Left lobe of liver (tissue), 2 donors: Measurements from ENCODE around the gene SYMPK. TPM values are rescaled to one million over a fixed set of nuclear protein-coding genes. Genes with fewer than 3 reads are reported as not detected.
"Not testable (repeated sequence)": the region's sequence is repeated elsewhere in the genome, so short reads cannot be mapped to it uniquely, and the experiment has no call there.

Experiments
- ATAC-seq: fragments of 200-7000 bp; cut with Tn5 transposase; one replicate; pipeline ENCODE4 v1.9.1; 2020; ENCODE audit warnings: mild to moderate bottlenecking, moderate library complexity
- DNase-seq: peaks from one replicate; pipeline ENCODE4 v3.0.0-alpha.2; 2020; ENCODE audit warnings: low spot score
- total RNA-seq: library from RNA; stranded (reverse); gene quantifications from one replicate; pipeline ENCODE4 v1.2.1, GENCODE V29; 2021
- donor health status: DM: no; HTN: no; CAD: no; lungs with moderate emphysema.
- donor health status: DM: no; HTN: yes; CAD: no.

SYMPK gene
- 45.9 TPM for total RNA-seq

- ATAC-seq: peak; percentile 85
Observed at GRCh38 chr19:45862564-45863334, at the start of gene SYMPK. Gene SYMPK, minus strand, starts transcription at chr19:45863147. Its CDS starts 8,652 bp downstream, at chr19:45854495.

GRCh38 chr19:45911291-45911690 lies 48.3 kb upstream of the SYMPK start:
- DNase-seq (no peak), ATAC-seq (peak; percentile 15)

More at GRCh38 chr19:45862564-45863334, at the start of gene SYMPK:
- DNase-seq: peak; percentile 99

GRCh38 chr19:45908956-45909355 lies 46.0 kb upstream of the SYMPK start:
- ATAC-seq: no peak

GRCh38 chr19:45906221-45906620 lies 43.3 kb upstream of the SYMPK start:
- DNase-seq (no peak), ATAC-seq (no peak)

More at GRCh38 chr19:45908956-45909355, 46.0 kb upstream of the SYMPK start:
- no peak for DNase-seq

DNA sequence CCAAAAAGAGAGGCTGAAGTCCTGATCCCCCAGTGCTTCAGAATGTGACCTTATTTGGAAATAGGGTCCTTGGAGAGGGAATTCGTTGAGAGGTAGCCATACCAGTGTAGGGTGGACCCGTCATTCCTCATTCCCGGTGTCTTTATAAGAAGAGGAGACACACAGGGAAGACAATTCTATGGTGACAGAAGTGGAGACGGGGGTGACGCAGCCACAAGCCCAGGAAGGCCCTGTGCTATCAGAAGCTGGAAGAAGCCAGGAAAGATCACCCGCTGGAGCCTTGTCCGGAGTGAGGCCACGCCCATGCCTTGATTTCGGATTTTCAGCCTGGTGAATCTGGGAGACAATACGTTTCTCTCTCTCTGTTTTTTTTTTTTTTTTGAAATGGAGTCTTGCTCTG lies 42.1 kb upstream of the SYMPK start:
- ATAC-seq: no peak
- DNase-seq: no peak

DNA sequence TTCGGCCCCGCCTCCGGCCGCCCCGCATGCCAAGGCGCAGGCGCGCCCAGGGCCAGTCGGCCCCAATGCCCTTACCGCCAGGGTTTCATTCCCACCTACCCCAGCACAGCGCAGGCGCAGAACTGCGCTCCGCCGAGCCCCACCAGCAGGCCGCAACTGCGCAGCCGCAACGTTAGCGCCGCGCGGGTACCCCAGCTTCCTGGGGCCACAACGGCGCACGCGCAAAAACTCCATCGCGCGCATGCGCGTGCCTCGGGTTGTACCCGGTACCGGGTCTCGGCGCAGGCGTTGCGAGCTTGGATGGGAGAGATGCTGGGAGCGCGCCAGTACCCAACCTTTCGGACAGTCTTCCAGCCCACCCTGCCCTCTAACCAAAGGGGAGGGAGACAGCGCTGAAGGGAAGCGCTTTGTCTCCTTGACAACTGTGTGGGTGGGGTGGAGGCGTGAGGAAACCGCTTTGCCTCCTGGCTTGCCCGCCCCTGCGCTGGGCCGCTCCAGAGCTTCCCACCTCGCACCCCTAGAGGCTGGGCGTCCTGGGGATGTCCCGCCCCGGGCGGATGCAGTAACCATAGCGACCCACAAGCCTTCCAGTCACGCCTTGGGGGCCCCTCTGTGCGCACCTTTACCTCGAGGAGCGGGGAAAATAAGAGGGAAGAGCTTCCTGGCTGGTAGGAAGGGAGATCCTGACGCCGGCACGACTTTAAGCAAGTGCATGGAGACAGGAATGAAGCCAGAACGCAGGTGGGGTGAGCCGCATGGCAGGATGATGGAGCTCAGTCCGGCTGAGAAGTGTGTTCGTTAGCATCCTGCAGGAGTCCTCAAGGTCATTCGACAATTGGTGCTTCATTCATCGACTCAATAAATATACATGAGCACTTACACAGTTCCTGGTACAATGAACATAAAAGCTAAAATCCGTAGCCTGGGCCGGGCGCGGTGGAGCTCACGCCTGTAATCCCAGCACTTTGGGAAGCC lies 40.0 kb upstream of the SYMPK start:
- DNase-seq: peak; percentile 100
- ATAC-seq: peak; percentile 93

DNA sequence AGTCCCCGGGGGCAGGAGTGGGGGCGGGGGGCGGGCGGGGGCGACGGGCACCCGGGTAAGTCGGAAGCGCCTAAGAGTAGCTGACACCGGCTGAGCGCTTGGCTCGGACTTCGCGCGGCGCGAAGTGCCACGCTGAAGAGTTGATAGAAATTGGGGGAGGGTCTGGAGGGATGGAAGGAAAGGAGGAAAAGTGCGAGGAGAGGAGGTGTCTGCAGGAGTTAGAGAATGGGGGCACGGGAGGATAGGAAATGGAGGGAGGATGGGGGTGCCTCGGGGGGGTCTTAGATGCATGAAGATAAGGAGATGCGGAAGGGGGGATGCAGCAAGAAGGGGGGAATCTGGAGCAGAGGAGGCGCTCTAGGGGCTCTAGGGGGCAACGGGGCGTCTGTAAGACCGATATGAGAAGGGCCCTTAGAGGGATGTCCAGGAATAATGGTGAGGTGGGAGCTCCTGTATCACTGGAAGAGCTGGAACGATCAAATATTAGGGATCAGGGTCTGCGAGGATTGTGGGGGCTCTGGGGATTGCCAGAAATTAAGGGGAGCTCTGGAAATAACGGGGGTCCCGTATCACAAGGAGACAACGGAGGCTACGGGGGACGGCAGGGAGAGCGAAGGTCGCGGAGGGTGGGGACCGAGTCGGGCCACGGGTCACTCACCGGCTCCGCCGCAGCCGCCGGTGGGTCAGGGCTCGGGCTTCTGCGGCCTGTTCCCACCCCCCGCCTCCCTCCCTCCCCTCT lies 39.1 kb upstream of the SYMPK start, which contains the start of gene MYPOP:
Gene MYPOP (minus strand): TSS at position 702 of the 739 bp plus-strand sequence. CDS start 840 bp downstream, outside the sequence.
- ATAC-seq (no peak), DNase-seq (no peak)

- ATAC-seq: no peak
- peak; percentile 52 for DNase-seq
Observed at GRCh38 chr19:45901432-45901911, 38.5 kb upstream of the SYMPK start.

- no peak for ATAC-seq
- DNase-seq: no peak
Observed at GRCh38 chr19:45900738-45901431, 37.9 kb upstream of the SYMPK start.

DNA sequence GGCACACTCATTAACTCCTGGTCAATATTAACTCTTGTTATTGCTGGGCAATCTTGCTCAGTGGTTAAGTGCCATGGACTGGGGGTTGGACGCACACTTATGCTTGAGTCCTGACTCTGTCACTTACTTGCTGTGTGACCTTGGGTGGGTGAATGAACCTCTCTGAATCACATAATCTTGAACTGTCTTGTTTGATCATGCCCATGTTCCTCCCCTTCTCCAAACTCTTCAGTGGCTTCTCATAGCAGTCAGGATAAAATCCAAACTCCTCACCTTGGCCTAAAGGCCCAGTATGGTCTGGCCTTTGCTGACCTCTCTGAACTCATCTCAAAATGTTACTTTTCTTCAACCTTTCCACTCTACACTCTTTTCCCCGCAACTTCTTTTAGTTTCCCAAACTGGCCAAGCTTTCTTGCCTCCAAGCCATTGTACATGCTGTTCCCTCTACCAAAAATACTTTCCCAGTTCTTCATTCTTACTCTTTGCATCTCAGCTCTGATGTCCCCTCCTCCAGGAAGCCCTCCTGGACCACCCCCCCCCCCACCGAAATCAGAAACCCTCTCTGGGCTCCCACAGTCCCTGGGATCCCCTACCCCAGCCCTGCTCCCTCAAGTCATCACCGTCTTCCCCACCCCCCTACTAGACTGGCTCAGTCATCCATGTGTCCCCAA lies 37.1 kb upstream of the SYMPK start:
- ATAC-seq: no peak
- DNase-seq: no peak

GRCh38 chr19:45899253-45899652 lies 36.3 kb upstream of the SYMPK start:
- ATAC-seq (no peak), DNase-seq (no peak)

GRCh38 chr19:45897261-45897812 lies 34.4 kb upstream of the SYMPK start:
- no peak for DNase-seq
- ATAC-seq: no peak

DNA sequence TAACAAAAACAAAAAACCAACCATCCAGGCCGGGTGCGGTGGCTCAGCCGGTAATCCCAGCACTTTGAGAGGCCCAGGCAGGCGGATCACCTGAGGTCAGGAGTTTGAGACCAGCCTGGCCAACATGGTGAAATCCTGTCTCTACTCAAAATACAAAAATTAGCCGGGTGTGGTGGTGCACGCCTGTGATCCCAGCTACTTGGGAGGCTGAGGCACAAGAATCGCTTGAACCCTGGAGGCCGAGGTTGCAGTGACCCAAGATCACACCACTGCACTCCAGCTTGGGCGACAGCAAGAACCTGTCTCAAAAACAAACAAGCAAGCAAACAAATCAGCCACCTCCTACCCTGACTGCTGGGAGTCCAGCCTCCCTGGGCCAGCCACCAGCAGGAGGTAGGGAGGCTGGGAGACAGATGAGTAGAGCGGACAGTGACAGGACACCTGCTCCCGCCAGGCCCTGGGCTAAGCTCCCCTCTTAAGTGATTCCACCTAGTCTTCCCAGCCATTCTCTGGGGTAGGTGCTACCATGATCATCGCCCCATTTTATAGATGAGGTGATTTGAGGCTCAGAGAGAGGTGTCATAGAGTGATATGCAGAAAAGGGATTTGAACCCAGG lies 33.1 kb upstream of the SYMPK start:
- not testable (repeated sequence) for ATAC-seq, DNase-seq

DNA sequence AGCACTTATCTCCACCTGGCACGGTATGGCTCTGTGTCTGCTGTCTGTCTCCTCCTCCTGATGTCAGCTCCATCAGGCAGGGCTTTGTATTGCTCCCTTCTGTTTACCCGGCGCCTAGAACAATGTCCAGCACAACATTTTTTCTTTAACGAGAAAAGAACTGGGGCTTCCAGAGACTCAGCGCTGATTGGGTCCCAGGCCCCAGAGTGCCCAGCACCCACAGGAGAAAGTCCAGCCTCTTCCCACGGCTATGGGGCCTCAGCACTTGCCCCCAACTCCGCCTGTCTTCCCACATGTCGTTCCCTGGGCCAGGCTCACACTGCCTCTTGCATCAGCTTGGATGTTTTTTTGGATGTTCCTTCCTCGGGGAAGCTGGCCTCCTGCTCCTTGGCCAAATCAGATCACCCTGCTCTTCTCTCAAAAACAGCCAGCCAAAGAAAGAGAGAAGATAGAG lies 32.6 kb upstream of the SYMPK start:
- DNase-seq: no peak
- no peak for ATAC-seq

- no peak for DNase-seq
- ATAC-seq: no peak
Observed at GRCh38 chr19:45890877-45891276, 27.9 kb upstream of the SYMPK start.

DNA sequence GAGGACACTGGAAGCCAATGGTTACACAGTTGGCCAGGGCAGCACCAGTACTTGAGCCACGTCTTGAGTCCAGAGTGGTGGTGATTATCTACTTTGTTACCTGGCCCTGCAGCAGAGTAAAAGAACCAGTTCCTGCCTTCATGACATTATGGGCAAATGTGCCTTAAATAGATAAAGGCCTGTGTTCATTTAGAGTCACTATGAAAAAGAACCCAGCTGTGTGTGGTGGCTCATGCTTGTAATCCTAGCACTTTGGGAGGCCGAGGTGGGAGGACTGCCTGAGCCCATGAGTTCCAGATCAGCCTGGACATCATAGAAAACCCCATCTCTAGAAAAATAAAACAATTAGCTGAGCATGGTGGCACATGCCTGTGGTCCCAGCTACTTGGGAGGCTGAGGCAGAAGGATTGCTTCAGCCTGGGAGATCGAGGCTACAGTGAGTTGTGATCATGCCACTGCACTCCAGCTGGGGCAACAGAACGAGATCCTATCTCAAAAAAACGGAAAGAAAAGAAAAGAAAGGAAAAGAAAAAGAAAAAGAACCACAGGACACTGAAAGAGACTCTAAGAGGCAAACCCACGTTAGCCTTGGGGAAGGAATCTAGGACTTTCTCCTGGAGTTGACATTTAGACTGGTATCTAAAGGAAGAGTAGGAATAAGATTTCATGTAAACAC lies 26.4 kb upstream of the SYMPK start:
- DNase-seq (no peak), ATAC-seq (no peak)

DNA sequence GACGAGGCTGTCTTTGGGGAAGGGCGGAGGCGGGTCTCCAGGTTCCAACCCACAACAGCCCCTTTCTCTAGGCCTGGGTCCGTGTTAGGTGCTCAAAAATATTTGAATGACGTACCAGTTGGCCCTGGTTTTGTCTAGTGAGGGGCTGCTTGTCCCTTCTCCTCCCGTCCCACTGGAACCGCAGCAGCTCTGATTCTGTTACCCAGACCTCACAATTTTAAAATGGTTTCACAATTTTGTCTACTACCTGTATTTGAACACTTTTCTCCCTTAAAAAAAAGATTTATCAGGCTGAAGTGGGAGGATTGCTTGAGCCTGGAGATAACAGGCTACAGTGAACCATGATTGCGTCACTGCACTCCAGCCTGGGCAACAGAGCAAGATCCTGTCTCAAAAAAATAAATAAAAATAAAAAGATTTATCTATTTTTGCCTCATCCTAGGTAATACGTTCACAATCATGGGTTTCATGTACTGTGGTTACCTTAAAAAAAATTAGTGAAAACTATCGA lies 24.3 kb upstream of the SYMPK start:
- DNase-seq (no peak), ATAC-seq (no peak)
